BLaER1 (cell line): ENCODE data around the gene RANBP3.

Experiments
- H3K27ac ChIP-seq: shearing (Covaris generic); formaldehyde crosslinking; 2 replicates; pipeline ENCODE4 v1.8.1; 2022
- H3K27me3 ChIP-seq: shearing (Covaris generic); formaldehyde crosslinking; 2 replicates; pipeline ENCODE4 v1.8.1; 2022
- H3K36me3 ChIP-seq: shearing (Covaris generic); formaldehyde crosslinking; 2 replicates; pipeline ENCODE4 v1.8.1; 2022
- H3K4me1 ChIP-seq: shearing (Covaris generic); formaldehyde crosslinking; 2 replicates; pipeline ENCODE4 v1.8.1; 2022
- H3K4me2 ChIP-seq: shearing (Covaris generic); formaldehyde crosslinking; 2 replicates; pipeline ENCODE4 v1.8.1; 2022
- H3K4me3 ChIP-seq: shearing (Covaris generic); formaldehyde crosslinking; 2 replicates; pipeline ENCODE4 v1.8.1; 2022
- H3K9ac ChIP-seq: shearing (Covaris generic); formaldehyde crosslinking; 2 replicates; pipeline ENCODE4 v1.8.1; 2022
- H3K9me3 ChIP-seq: shearing (Covaris generic); formaldehyde crosslinking; 2 replicates; pipeline ENCODE4 v1.8.1; 2022
- H4K20me1 ChIP-seq: shearing (Covaris generic); formaldehyde crosslinking; 2 replicates; pipeline ENCODE4 v1.8.1; 2022
- Cebpa-rat ChIP-seq: shearing (Covaris generic); IDR thresholded peaks from 2 replicates; pipeline ENCODE4 v1.8.1; 2022

RANBP3 gene

GRCh38 chr19:5921516-5922160 is 56.3 kb downstream of the RANBP3 start:
- Histone ChIP-seq H3K36me3 (peaks cover 98% of the 10 kb centered on the region), H3K4me3 (no peak overlapping the region), H3K27ac (no peak overlapping the region), H3K27me3 (no peaks in the 10 kb centered on the region), H3K9me3 (no peaks in the 10 kb centered on the region), H3K4me1 (peaks cover 2% of the 10 kb centered on the region), H3K9ac (no peak overlapping the region), H3K4me2 (no peak overlapping the region), H4K20me1 (peaks cover 36% of the 10 kb centered on the region)
- TF ChIP-seq Cebpa-rat, result no peak

- Histone ChIP-seq H3K27ac (no peak overlapping the region), H3K4me3 (no peak overlapping the region), H3K4me2 (no peak overlapping the region), H3K4me1 (peaks cover 8% of the 10 kb centered on the region), H3K9ac (no peak overlapping the region), H4K20me1 (peaks cover 21% of the 10 kb centered on the region; the same call in 1 of the 2 replicates), H3K9me3 (no peaks in the 10 kb centered on the region), H3K36me3 (peaks cover 98% of the 10 kb centered on the region), H3K27me3 (no peaks in the 10 kb centered on the region)
- TF ChIP-seq Cebpa-rat, result no peak
Observed at GRCh38 chr19:5918463-5919079, 59.4 kb downstream of the RANBP3 start.

- Histone ChIP-seq H3K9ac (no peak overlapping the region), H3K4me2 (no peak overlapping the region), H3K4me1 (peaks cover 8% of the 10 kb centered on the region), H3K36me3 (peaks cover 96% of the 10 kb centered on the region), H3K4me3 (no peak overlapping the region), H3K9me3 (no peaks in the 10 kb centered on the region), H3K27ac (no peak overlapping the region), H4K20me1 (peaks cover 14% of the 10 kb centered on the region; the same call in 1 of the 2 replicates), H3K27me3 (no peaks in the 10 kb centered on the region)
- no peak for TF ChIP-seq Cebpa-rat
Observed at GRCh38 chr19:5917431-5918107, 60.4 kb downstream of the RANBP3 start.

- H3K27ac ChIP-seq, result peak overlapping the region; percentile 36
Observed at GRCh38 chr19:5916181-5916708, 61.7 kb downstream of the RANBP3 start.

DNA sequence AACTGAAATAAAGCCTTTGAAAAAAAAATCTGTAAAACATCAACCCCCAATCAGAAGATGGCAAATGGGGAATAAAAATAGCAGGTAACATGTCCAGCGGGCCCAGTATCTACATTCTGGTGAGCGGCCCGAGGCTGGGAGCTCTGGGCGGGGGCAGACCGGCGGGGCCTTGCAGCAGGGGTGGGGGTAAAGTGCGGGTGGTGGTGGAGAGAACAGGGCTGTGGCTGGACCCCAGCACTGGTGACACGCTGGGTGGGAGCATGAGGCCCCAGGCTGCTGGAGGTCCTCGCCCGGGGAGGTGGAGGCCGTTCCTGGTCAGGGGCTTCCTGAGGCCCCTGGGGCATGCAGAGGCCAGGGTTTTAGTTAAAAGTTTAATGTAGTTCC is 62.2 kb downstream of the RANBP3 start:
- Histone ChIP-seq H3K9ac (peak overlapping the region; percentile 23; the same call in 1 of the 2 replicates), H3K9me3 (no peaks in the 10 kb centered on the region), H3K36me3 (peaks cover 86% of the 10 kb centered on the region), H3K27me3 (no peaks in the 10 kb centered on the region), H4K20me1 (peaks cover 10% of the 10 kb centered on the region; the same call in 1 of the 2 replicates), H3K4me2 (no peak overlapping the region), H3K27ac (peak overlapping the region; percentile 36; the same call in 1 of the 2 replicates), H3K4me3 (no peak overlapping the region), H3K4me1 (peaks cover 8% of the 10 kb centered on the region)
- no peak for TF ChIP-seq Cebpa-rat

More at GRCh38 chr19:5916181-5916708, 61.7 kb downstream of the RANBP3 start:
- Histone ChIP-seq H3K4me2 (no peak overlapping the region), H3K4me3 (no peak overlapping the region), H3K4me1 (peaks cover 8% of the 10 kb centered on the region), H3K9me3 (no peaks in the 10 kb centered on the region), H4K20me1 (peaks cover 10% of the 10 kb centered on the region; the same call in 1 of the 2 replicates), H3K36me3 (peaks cover 86% of the 10 kb centered on the region), H3K9ac (peak overlapping the region; percentile 23; the same call in 1 of the 2 replicates), H3K27me3 (no peaks in the 10 kb centered on the region)
- no peak for TF ChIP-seq Cebpa-rat

GRCh38 chr19:5914946-5915781 is 62.8 kb downstream of the RANBP3 start:
- Histone ChIP-seq H3K27me3 (no peaks in the 10 kb centered on the region), H3K4me1 (peaks cover 8% of the 10 kb centered on the region), H3K9me3 (no peaks in the 10 kb centered on the region), H3K4me2 (no peak overlapping the region), H3K9ac (no peak overlapping the region), H4K20me1 (peaks cover 10% of the 10 kb centered on the region; the same call in 1 of the 2 replicates), H3K36me3 (peaks cover 86% of the 10 kb centered on the region), H3K27ac (no peak overlapping the region), H3K4me3 (no peak overlapping the region)
- no peak for TF ChIP-seq Cebpa-rat

GRCh38 chr19:5914358-5914774 is 63.6 kb downstream of the RANBP3 start:
- H3K4me3 ChIP-seq, result no peak overlapping the region
- no peaks in the 10 kb centered on the region for H3K9me3 ChIP-seq
- no peaks in the 10 kb centered on the region for H3K27me3 ChIP-seq
- H3K9ac ChIP-seq, result no peak overlapping the region
- H3K4me1 ChIP-seq, result peaks cover 8% of the 10 kb centered on the region
- peaks cover 86% of the 10 kb centered on the region for H3K36me3 ChIP-seq
- H3K4me2 ChIP-seq, result no peak overlapping the region
- H3K27ac ChIP-seq, result no peak overlapping the region
- no peak for TF ChIP-seq Cebpa-rat
- peaks cover 7% of the 10 kb centered on the region; the same call in 1 of the 2 replicates for H4K20me1 ChIP-seq

- H3K9me3 ChIP-seq, result no peaks in the 10 kb centered on the region
- no peak within 1 kb of the TSS for H3K4me2 ChIP-seq
- peaks cover 8% of the 10 kb centered on the region for H3K4me1 ChIP-seq
- no peak for TF ChIP-seq Cebpa-rat
- peaks cover 86% of the 10 kb centered on the region for H3K36me3 ChIP-seq
- no peak within 1 kb of the TSS for H3K27ac ChIP-seq
- no peaks in the 10 kb centered on the region for H3K27me3 ChIP-seq
- H3K9ac ChIP-seq, result no peak within 1 kb of the TSS
- no peak within 1 kb of the TSS for H3K4me3 ChIP-seq
- peaks cover 2% of the 10 kb centered on the region; the same call in 1 of the 2 replicates for H4K20me1 ChIP-seq
Observed at GRCh38 chr19:5913739-5914357, 64.1 kb downstream of the RANBP3 start, which contains the start of gene CAPS. CAPS (plus strand) TSS chr19:5914254; CDS start chr19:5914407, 153 bp downstream.

DNA sequence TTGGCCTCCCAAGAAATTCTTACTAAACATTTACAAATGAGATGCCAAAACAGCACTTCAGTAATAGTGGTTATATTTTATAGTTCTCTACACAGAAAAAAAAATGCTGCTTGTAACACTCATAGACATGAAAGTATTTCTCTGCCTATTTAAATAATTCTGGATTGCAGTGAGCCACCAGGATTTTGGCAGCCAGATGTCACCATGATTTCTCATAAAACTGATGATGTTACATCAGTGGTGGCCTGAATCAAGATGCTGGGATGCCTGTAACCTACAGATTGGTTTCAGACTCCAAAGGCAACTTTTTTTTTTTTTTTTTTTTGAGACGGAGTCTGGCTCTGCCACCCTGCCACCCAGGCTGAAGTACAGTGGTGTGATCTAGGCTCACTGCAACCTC is 66.6 kb downstream of the RANBP3 start:
- H3K4me2 ChIP-seq, result no peak overlapping the region
- TF ChIP-seq Cebpa-rat, result no peak
- no peaks in the 10 kb centered on the region for H3K9me3 ChIP-seq
- peaks cover 66% of the 10 kb centered on the region for H3K36me3 ChIP-seq
- no peaks in the 10 kb centered on the region for H4K20me1 ChIP-seq
- no peak overlapping the region for H3K9ac ChIP-seq
- no peak overlapping the region for H3K4me3 ChIP-seq
- H3K27ac ChIP-seq, result no peak overlapping the region
- H3K4me1 ChIP-seq, result peaks cover 5% of the 10 kb centered on the region
- no peaks in the 10 kb centered on the region for H3K27me3 ChIP-seq
